Kasumi-1 (cell line): Measurements from ENCODE around the gene CT45A2.
"Not testable (repeated sequence)": the region's sequence is repeated elsewhere in the genome, so short reads cannot be mapped to it uniquely, and the experiment has no call there.

Experiments
- DNase-seq, 2 experiments: peaks; one replicate each; lab custom pipeline; 2025; lab: John Stamatoyannopoulos, UW

The CT45A2 gene, protein sequence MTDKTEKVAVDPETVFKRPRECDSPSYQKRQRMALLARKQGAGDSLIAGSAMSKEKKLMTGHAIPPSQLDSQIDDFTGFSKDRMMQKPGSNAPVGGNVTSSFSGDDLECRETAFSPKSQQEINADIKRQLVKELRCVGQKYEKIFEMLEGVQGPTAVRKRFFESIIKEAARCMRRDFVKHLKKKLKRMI

DNA sequence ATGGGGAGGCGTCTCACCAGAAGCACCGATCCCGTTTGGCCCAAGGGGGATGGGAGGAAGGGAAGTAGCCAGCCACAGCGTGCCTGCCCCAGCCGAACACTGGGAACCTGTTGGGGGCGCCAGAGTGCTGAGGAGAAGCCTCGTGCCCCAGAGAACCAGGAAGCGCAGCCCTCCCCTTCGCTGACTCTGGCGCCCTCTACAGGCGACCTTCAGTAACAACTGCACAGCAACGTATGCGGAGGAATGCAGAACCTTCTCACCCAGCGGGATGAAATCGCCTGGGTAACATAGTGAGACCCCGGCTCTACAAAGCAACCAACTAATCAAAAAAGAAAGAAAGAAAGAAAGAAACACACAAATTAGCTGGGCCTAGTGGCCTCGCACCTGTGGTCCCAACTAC, at the start of gene CT45A2:
TSS of gene CT45A2 (minus strand) at position 101 of the 400 bp plus-strand sequence. CDS start 3,747 bp downstream, outside the sequence.
- not testable (repeated sequence) for DNase-seq

DNA sequence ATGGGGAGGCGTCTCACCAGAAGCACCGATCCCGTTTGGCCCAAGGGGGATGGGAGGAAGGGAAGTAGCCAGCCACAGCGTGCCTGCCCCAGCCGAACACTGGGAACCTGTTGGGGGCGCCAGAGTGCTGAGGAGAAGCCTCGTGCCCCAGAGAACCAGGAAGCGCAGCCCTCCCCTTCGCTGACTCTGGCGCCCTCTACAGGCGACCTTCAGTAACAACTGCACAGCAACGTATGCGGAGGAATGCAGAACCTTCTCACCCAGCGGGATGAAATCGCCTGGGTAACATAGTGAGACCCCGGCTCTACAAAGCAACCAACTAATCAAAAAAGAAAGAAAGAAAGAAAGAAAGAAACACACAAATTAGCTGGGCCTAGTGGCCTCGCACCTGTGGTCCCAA, 34.6 kb upstream of the CT45A2 start, which contains the start of gene CT45A8:
TSS of gene CT45A8 (minus strand) at position 101 of the 400 bp plus-strand sequence. CDS start 3,755 bp downstream, outside the sequence.
- not testable (repeated sequence) for DNase-seq

DNA sequence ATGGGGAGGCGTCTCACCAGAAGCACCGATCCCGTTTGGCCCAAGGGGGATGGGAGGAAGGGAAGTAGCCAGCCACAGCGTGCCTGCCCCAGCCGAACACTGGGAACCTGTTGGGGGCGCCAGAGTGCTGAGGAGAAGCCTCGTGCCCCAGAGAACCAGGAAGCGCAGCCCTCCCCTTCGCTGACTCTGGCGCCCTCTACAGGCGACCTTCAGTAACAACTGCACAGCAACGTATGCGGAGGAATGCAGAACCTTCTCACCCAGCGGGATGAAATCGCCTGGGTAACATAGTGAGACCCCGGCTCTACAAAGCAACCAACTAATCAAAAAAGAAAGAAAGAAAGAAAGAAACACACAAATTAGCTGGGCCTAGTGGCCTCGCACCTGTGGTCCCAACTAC, 17.4 kb upstream of the CT45A2 start, which contains the start of gene CT45A7:
TSS of gene CT45A7 (minus strand) at position 101 of the 400 bp plus-strand sequence. CDS start 3,747 bp downstream, outside the sequence.
- not testable (repeated sequence) for DNase-seq

DNA sequence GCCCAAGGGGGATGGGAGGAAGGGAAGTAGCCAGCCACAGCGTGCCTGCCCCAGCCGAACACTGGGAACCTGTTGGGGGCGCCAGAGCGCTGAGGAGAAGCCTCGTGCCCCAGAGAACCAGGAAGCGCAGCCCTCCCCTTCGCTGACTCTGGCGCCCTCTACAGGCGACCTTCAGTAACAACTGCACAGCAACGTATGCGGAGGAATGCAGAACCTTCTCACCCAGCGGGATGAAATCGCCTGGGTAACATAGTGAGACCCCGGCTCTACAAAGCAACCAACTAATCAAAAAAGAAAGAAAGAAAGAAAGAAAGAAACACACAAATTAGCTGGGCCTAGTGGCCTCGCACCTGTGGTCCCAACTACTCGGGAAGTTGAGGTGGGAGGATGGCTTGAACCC, 17.1 kb downstream of the CT45A2 start, which contains the start of gene CT45A6:
TSS of gene CT45A6 (minus strand) at position 101 of the 400 bp plus-strand sequence. CDS start 3,794 bp downstream, outside the sequence.
- not testable (repeated sequence) for DNase-seq

DNA sequence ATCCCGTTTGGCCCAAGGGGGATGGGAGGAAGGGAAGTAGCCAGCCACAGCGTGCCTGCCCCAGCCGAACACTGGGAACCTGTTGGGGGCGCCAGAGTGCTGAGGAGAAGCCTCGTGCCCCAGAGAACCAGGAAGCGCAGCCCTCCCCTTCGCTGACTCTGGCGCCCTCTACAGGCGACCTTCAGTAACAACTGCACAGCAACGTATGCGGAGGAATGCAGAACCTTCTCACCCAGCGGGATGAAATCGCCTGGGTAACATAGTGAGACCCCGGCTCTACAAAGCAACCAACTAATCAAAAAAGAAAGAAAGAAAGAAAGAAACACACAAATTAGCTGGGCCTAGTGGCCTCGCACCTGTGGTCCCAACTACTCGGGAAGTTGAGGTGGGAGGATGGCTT, 34.4 kb downstream of the CT45A2 start, which contains the start of gene CT45A5:
TSS of gene CT45A5 (minus strand) at position 101 of the 400 bp plus-strand sequence. CDS start 3,774 bp downstream, outside the sequence.
- not testable (repeated sequence) for DNase-seq

DNA sequence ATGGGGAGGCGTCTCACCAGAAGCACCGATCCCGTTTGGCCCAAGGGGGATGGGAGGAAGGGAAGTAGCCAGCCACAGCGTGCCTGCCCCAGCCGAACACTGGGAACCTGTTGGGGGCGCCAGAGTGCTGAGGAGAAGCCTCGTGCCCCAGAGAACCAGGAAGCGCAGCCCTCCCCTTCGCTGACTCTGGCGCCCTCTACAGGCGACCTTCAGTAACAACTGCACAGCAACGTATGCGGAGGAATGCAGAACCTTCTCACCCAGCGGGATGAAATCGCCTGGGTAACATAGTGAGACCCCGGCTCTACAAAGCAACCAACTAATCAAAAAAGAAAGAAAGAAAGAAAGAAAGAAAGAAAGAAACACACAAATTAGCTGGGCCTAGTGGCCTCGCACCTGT, 51.7 kb downstream of the CT45A2 start, which contains the start of gene CT45A3:
TSS of gene CT45A3 (minus strand) at position 101 of the 400 bp plus-strand sequence. CDS start 3,747 bp downstream, outside the sequence.
- DNase-seq: not testable (repeated sequence)
